ENCODE measurements around the gene SPTAN1. TPM values are rescaled to one million over a fixed set of nuclear protein-coding genes. Genes with fewer than 3 reads are reported as not detected.

Gene SPTAN1
- total RNA-seq, 1 donor from 2014 or later, result 237 TPM

- Mint-ChIP-seq H3K4me1 (no peaks in the 10 kb centered on the region), H3K9me3 (no peaks in the 10 kb centered on the region), H3K36me3 (ENCODE audit: low read depth) (peaks cover 89% of the 10 kb centered on the region), H3K27me3 (no peaks in the 10 kb centered on the region), H3K4me3 (no peak overlapping the region), H3K27ac (no peak overlapping the region)
- POLR2A ChIA-PET, result no interaction called here
- TF ChIP-seq CTCF (IDR thresholded peaks at IDR 0.05), result no peak
- ATAC-seq (ENCODE audit: low read depth) (no peak), DNase-seq (no peak)
- intact Hi-C loops (cut with micrococcal nuclease), result no loop called here
- CTCF ChIA-PET, result no interaction called here
Observed at GRCh38 chr9:128614728-128615127, 62.3 kb downstream of the SPTAN1 start.

- no peaks in the 10 kb centered on the region for H3K9me3 Mint-ChIP-seq
- H3K27me3 Mint-ChIP-seq, result no peaks in the 10 kb centered on the region
- ATAC-seq (ENCODE audit: low read depth) (no peak), DNase-seq (no peak)
- H3K4me3 Mint-ChIP-seq, result no peak overlapping the region
- ChIA-PET CTCF (no interaction called here), POLR2A (no interaction called here)
- TF ChIP-seq CTCF (IDR thresholded peaks at IDR 0.05), result no peak
- intact Hi-C loops (cut with micrococcal nuclease), result no loop called here
- H3K27ac Mint-ChIP-seq, result no peak overlapping the region
- no peaks in the 10 kb centered on the region for H3K4me1 Mint-ChIP-seq
- peaks cover 89% of the 10 kb centered on the region for H3K36me3 Mint-ChIP-seq (ENCODE audit: low read depth)
Observed at GRCh38 chr9:128615571-128615970, 63.2 kb downstream of the SPTAN1 start.

- Mint-ChIP-seq H3K4me1 (no peaks in the 10 kb centered on the region), H3K4me3 (no peak overlapping the region), H3K9me3 (no peaks in the 10 kb centered on the region), H3K27ac (no peak overlapping the region), H3K27me3 (no peaks in the 10 kb centered on the region), H3K36me3 (ENCODE audit: low read depth) (peaks cover 87% of the 10 kb centered on the region)
- TF ChIP-seq CTCF (IDR thresholded peaks at IDR 0.05), result no peak
- intact Hi-C loops (cut with micrococcal nuclease), result no loop called here
- CTCF ChIA-PET, result no interaction called here
- DNase-seq (no peak), ATAC-seq (ENCODE audit: low read depth) (no peak)
- POLR2A ChIA-PET, result no interaction called here
Observed at GRCh38 chr9:128617943-128618342, 65.6 kb downstream of the SPTAN1 start.

GRCh38 chr9:128619127-128619526 lies 66.7 kb downstream of the SPTAN1 start:
- H3K27me3 Mint-ChIP-seq, result no peaks in the 10 kb centered on the region
- H3K4me3 Mint-ChIP-seq, result no peak overlapping the region
- H3K27ac Mint-ChIP-seq, result no peak overlapping the region
- H3K4me1 Mint-ChIP-seq, result no peaks in the 10 kb centered on the region
- ChIA-PET POLR2A (no interaction called here), CTCF (interaction anchor here (0.6 kb wide), 1 partner anchor 259 kb away, joined by 3 read pairs; no protein-coding TSS in a partner anchor)
- no peak for TF ChIP-seq CTCF (IDR thresholded peaks at IDR 0.05)
- DNase-seq, result no peak
- no peaks in the 10 kb centered on the region for H3K9me3 Mint-ChIP-seq
- no peak for ATAC-seq (ENCODE audit: low read depth)
- peaks cover 79% of the 10 kb centered on the region for H3K36me3 Mint-ChIP-seq (ENCODE audit: low read depth)
- intact Hi-C loops (cut with micrococcal nuclease), result no loop called here

GRCh38 chr9:128619779-128620178 lies 67.4 kb downstream of the SPTAN1 start:
- ATAC-seq (ENCODE audit: low read depth), result no peak
- Mint-ChIP-seq H3K4me3 (no peak overlapping the region), H3K4me1 (no peaks in the 10 kb centered on the region), H3K27me3 (no peaks in the 10 kb centered on the region), H3K27ac (no peak overlapping the region), H3K9me3 (no peaks in the 10 kb centered on the region), H3K36me3 (ENCODE audit: low read depth) (peaks cover 79% of the 10 kb centered on the region)
- no peak for TF ChIP-seq CTCF (IDR thresholded peaks at IDR 0.05)
- ChIA-PET CTCF (interaction anchor here (0.6 kb wide), 1 partner anchor 258 kb away, joined by 3 read pairs; no protein-coding TSS in a partner anchor), POLR2A (no interaction called here)
- DNase-seq, result no peak
- intact Hi-C loops (cut with micrococcal nuclease), result no loop called here

Data from activated B cell treated with CpG ODN at 0.5 μM for 24 hours (primary cell).